NCI-H2107 treated with DMSO at 0.1 percent for 48 hours (cell line): Measurements from ENCODE around the gene KLHL29.
A peak's percentile ranks its signal among the peaks of the same experiment; 100 is the strongest.
"Not testable (repeated sequence)": the region's sequence is repeated elsewhere in the genome, so short reads cannot be mapped to it uniquely, and the experiment has no call there.

Source experiments
- DNase-seq: peaks from one replicate; lab custom pipeline; 2025; ENCODE audit not compliant: unreplicated experiment; lab: John Stamatoyannopoulos, UW

The KLHL29 gene

DNA sequence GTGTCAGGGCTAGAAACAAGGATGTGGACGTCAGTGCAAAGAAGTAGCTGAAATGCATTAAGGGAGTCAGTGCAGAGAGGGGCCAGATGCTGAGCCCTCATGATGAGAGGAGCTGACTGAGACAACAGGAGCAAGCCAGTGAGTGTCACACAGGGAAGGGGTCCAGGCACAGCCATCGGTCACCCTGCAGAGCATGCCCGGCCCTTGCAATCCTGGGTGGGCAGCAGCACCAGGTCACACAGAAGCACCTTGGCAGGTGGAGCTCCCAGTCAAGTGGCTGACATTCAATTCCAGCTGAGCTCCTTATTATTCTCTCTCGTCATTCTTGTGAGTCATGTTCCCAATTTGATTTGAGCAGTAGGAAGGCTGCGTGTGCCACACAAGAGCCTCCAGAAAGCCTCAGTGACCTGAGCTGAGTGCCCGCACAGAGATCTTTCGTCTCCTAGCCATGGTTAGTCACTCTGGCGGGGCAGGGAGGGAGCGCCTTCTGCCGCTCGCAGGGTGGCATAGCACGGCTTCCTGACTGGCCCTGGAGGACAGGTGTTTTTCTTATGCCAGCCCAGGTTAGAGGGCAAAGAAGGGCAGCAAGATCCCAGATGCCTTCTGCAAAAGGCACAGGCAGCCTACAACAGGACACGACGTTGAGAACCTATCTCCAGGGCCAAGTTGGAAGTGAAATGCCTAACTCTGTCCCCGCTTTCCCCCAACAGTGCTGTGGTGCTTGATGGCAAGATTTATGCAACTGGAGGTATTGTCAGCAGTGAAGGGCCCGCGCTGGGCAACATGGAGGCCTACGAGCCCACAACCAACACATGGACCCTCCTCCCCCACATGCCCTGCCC lies 321.0 kb downstream of the KLHL29 start:
- DNase-seq = peak; percentile 3

GRCh38 chr2:23706613-23707078 lies 321.7 kb downstream of the KLHL29 start:
- DNase-seq = no peak

DNA sequence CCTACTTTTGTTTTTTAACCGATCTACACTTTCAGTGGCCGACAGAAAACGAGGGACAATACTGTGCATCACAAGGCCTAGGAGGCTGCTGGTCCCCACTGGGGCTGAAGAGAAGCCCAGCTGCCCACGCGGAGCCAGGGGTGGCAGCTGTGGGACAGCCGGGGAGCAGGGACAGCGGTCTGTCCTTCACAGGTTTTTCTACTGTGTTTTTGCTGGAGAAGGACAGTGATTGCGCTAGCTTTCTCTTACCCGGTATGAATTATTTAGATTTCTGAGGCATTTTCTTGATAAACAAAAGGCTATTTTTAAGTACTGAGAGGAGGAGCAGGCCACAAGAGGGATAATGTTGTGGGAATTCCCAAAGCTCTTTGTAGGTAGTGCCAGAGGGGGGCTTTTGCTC lies 322.1 kb downstream of the KLHL29 start:
- DNase-seq = no peak

DNA sequence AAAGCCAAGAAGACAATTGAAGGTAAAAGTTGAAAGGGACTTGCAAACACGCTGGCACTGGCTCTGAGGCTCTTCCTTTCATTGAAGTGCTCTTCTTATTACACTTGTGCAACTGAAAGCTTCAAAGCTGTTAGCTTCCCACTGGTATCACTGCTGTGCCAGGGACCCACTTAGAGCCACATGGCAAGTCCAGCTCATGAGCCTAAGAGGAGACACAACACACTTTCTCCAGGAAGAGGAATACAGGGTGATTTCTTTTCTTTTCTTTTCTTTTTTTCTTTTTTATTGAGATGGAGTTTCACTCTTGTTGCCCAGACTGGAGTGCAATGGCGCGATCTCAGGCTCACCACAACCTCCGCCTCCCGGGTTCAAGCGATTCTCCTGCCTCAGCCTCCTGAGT lies 323.8 kb downstream of the KLHL29 start:
- no peak for DNase-seq

DNA sequence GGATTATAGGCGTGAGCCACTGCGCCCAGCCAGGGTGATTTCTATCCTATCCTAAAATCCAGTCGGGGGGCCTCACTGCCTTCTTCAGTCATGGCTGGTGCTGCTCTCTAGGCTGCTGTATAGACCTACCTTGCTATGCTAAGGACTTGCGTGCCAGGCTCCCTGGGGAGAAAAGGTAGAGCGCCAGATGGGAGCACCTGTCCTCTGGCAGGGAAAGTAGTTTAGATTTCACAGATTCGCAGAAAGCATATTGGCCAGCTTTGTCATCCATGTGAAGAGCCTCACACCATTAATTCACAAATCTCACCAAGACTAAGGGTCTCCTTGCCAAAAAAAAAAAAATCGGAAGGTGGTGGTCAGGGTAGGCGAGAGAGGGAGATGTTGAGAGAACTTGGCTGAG lies 324.3 kb downstream of the KLHL29 start:
- peak; percentile 20 for DNase-seq

DNA sequence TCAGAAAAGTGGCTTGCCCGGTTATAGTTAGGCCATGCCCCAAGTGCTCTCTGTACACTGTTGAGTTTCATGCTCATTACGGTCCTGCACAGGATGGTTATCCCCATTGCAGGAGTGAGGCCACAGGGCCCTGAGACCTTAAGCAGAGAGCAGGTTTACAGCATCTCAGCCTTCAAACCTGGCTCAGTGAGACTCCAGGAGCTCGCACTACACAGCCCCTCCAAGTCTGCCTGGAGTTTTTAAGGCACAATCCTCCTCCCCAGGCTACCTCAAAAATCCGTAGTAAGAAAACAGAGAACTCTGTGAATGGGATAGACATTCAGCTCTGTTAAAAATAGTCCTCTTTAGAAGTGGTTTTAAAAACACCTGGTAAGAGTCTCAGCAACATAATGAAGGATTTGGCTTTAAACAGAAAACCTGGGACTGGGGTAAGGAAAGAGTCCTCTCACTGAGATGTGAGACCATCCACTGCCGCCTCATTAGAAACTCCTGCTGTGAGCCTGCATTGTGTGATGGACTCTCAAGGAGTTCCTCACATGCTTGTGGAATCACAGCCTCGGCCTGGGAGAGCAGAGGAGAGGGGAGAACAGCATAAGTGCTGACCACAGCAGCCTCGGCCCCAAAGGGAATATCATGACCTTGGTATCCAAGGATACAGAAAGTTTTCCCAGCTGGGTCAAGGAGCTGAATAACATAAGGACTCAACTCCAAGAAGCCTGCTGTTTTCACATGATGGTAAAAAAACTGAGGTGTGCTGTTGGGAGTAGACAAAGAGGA lies 327.2 kb downstream of the KLHL29 start:
- DNase-seq = peak; percentile 60

- no peak for DNase-seq
Observed at GRCh38 chr2:23712756-23713151, 327.8 kb downstream of the KLHL29 start.

GRCh38 chr2:23713351-23713750 lies 328.4 kb downstream of the KLHL29 start:
- DNase-seq = peak; percentile 5

DNA sequence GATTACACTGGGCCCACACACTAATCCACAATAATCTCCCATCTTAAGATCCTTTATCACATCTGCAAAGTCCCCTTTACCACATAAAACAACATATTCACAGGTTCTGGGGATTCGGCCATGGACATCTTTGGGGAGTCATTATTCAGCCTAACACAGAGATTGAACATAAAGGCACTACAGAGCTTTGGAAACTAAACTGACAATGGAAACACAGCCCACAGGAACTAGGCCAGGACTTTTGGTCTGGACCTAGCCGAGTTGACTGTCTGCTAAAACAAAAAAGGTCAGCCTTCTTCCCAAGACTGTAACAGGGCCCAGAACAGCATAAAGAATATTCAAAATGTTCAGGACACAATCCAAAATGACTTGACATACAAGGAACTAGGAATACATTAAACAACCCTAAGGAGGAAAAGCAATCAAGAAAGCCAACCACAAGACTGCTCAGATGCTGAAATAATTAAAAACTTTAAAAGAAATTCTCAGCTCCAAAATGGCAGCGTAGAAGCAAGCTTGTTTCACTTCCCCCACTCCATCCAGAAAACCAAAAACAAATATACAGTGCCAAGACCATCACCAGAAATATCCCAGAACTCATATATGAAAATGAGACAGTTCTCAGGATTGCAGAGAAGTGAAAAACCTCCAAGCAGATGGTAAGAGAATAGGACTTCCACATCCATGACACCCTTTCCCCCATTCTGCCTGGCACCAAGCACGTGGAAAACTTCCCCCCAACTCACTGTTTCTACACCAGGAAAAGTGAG lies 334.1 kb downstream of the KLHL29 start:
- no peak for DNase-seq

GRCh38 chr2:23719716-23720115 lies 334.7 kb downstream of the KLHL29 start:
- no peak for DNase-seq

DNA sequence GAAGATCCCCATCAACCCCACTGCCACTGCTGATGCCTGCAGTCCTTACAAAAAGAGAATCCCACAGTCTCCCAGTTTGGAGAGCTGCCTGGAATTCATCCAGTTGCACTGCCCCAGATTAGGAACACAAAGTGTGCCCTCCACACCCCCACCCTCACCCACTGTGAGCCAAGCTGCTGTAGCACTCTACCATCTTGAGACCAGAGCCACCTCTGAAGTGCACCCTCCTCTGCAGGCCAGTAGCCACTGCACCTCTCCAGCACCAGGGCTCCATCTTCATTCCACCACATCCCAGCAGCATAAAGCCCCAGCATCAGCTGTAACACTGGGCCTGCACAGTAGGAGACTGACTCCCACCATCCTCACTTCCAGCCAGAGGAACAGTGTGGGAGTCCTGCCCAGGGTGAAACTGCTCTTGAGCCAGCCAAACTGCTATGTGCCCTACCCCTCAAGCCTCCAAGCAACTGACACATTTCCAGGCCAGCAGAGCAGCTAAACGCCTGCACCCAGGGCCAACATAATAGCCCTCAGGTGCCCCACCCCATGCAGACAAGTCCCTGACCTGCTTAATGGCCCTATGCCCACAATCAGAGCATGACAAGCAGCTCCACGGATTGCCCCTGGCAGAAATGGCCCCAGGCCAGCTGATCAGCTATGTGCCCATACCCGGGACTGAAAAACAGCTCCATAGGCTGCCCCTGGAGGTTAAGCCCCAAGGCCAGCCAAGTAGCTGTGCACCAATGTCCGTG lies 335.9 kb downstream of the KLHL29 start:
- no peak for DNase-seq

DNA sequence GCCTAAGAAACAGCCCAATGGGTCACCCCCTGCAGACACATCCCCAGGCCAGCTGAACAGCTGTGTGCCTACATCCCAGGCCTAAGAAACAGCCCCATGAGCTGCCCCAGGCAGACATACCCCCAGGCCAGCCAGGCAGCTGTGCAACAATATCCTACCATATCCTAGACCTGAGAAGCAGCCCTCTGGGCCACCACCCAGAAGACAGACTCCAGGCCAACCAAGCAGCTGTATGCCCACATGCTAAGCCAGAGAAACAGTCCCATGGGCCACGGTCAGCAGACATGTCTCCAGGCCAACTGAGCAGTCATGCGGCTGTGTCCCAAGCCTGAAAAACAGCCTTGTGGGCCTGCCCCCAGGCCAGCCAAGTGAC lies 336.5 kb downstream of the KLHL29 start:
- no peak for DNase-seq

DNA sequence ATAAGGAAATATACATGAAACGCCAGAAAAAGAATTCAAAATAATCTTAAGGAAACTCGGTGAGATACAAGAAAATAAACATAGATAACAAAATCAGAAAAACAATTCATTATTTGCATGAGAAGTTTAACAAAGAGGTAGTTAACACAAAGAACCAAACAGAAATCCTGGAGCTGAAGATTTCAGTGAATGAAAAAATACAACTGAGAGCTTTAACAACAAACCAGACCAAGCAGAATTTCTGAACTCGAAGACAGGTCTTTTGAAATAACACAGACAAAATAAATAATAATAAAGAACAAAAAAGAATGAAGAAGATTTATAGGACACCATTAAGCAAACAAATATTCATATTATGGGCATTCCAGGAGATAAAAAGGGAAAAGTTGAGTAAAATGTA lies 337.3 kb downstream of the KLHL29 start:
- DNase-seq = no peak

DNA sequence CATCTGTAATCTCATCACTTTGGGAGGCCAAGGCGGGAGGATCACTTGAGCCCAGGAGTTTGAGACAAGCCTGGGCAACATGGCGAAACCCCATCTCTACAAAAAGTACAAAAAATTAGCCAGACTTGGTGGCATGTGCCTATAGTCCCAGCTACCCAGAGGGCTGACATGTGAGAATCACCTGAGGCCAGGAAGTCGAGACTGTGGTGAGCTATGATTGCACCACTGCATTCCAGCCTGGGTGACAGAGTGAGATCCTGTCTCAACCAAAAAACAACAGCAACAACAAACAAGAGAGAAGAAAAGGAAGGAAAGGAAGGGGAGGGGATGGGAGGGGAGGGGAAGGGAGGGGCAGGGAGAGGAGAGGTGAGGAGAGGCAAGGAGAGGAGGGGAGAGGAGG lies 338.1 kb downstream of the KLHL29 start:
- DNase-seq = not testable (repeated sequence)

- no peak for DNase-seq
Observed at GRCh38 chr2:23734416-23734815, 349.4 kb downstream of the KLHL29 start.

GRCh38 chr2:23736783-23737182 lies 351.8 kb downstream of the KLHL29 start:
- DNase-seq = not testable (repeated sequence)

DNA sequence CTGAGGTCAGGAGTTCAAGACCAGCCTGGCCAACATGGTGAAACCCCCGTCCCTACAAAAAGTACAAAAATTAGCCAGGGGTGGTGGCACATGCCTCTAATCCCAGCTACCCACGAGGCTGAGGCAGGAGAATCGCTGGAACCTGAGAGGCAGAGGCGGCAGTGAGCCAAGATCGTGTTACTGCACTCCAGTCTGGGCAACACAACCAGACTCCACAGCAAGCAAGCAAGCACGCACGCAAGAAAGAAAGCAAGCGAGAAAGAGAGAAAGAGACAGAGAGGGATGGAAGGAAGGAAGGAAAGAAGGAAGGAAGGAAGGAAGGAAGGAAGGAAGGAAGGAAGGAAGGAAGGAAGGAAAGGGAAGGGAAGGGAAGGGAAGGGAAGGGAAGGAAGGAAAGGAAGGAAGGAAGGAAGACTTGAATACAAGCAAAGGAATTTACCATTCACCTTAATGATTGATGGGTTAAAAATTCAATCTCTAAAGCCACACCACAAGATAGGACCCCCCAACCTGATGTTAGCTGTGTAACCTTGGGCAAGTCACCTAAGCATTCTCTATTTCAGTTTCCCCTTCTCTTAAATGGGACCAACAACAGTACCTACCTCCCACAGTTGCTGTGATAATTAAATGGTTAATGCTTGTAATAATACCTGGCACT lies 360.2 kb downstream of the KLHL29 start:
- no peak for DNase-seq

DNA sequence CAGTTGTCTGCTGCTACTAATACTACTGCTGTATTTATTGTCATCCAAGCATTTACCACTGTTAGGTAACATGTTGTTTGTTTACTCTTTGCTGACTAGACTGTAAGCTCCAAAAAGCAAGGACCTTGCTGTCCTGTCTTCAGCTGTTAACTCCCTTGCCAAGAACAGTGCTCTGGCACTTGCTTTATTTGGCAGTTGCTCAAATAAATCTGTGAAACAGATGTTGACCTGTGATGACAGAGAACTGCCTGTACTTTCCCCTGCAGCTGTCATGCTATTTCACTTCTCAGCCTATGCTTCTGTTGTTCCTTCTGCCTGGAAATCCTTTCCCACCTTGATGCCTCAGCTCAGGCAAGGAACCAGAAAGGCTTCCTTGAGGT lies 360.7 kb downstream of the KLHL29 start:
- DNase-seq = no peak

DNA sequence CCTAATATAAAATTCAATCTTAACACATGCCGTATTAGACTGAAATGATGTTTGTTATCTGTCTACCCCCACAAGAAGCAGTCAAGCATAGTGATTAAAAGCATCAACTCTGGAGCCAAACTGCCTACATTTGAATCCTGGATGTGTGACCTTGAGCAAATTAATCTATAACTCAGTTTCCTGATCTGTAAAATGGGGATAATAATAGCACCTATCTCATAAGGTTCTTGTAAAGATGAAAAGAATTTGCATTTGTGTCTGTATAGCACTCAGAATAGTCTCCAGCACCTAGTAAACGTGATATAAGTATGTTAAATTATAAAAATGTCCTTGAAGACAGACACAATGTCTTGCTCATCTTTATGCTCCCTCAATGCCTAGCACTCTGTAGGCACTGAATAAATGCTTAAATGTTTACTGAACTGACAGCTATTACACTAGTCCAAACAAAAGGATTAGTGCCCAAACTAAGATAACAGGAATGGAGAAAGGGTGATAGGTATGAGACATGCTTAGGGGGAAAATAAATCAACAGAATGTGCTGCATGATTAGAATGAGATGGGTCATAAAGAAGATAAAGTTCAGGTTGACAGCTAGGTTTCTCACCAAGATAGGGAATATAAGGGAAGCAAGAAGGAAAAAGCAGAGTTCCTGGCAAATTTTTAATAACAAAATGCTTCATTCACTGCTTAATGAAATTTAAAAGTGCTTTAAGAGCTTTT lies 361.3 kb downstream of the KLHL29 start:
- DNase-seq = no peak
